HepG2 (cell line): ENCODE measurements around the gene SGSM1. TPM values are rescaled to one million over a fixed set of nuclear protein-coding genes. Genes with fewer than 3 reads are reported as not detected.

Source experiments
- DNMT1 ChIP-seq: sonication (generic); formaldehyde crosslinking; IDR thresholded peaks from 2 replicates; pipeline ENCODE4 v1.5.1; 2020; ENCODE audit warnings: mild to moderate bottlenecking, missing genetic modification reagents
- GFI1 ChIP-seq: sonication (generic); formaldehyde crosslinking; IDR thresholded peaks from 2 replicates; pipeline ENCODE4 v1.5.0; 2020; ENCODE audit warnings: missing genetic modification reagents, mild to moderate bottlenecking, borderline replicate concordance
- KIAA2018 ChIP-seq: sonication (generic); formaldehyde crosslinking; IDR thresholded peaks from 2 replicates; pipeline ENCODE4 v1.5.0; 2020; ENCODE audit warnings: mild to moderate bottlenecking, missing genetic modification reagents, borderline replicate concordance
- ZFP36 ChIP-seq: fragments of 150-350 bp; IDR thresholded peaks from 2 replicates; pipeline ENCODE4 v1.6.1; 2018; ENCODE audit warnings: borderline replicate concordance, low read length, low read depth; ENCODE audit not compliant: partially characterized antibody
- ZNF383 ChIP-seq: sonication (generic); formaldehyde crosslinking; IDR thresholded peaks from 2 replicates; pipeline ENCODE4 v1.4.0; 2020; ENCODE audit warnings: missing genetic modification reagents, mild to moderate bottlenecking, borderline replicate concordance
- ZNF557 ChIP-seq: sonication (generic); formaldehyde crosslinking; IDR thresholded peaks from 2 replicates; pipeline ENCODE4 v1.4.0; 2020; ENCODE audit warnings: missing genetic modification reagents
- polyA plus RNA-seq, 8 experiments: library from polyadenylated mRNA; depleted of rRNA in 3 of 8; stranded (reverse) in 7 of 8; unstranded in 1 of 8; fragments of >200 nt; fragmentation: Illumina TruSeq in 4 of 8; extraction: Trizol in 4 of 8; gene quantifications; 2 replicates each; pipeline versions ENCODE4 v1.2.1 to v1.2.3, GENCODE V29; 2011 to 2016; ENCODE audit warnings: low read depth in 4 of 8, missing spikeins in 1 of 8, mixed read lengths in 1 of 8; ENCODE audit not compliant: insufficient read depth in 1 of 8
- total RNA-seq, 5 experiments: library from RNA; depleted of rRNA; stranded (reverse); fragments of >200 nt; fragmentation: Illumina TruSeq; extraction: Trizol; gene quantifications; 2 replicates each; pipeline ENCODE4 v1.2.3, GENCODE V29; 2016; ENCODE audit warnings: low read depth in 1 of 5
- TF ChIP-seq, protein P1 (sequence below): sonication (generic); formaldehyde crosslinking; IDR thresholded peaks from 2 replicates; pipeline ENCODE4 v1.5.0; 2020; ENCODE audit warnings: missing genetic modification reagents

The SGSM1 gene
- total and polyA plus RNA-seq, 2 of the 13 experiments (the other 11 are each of a cell fraction or from before 2014, with no cell fraction given), result 0.07 TPM; not detected in 1

DNA sequence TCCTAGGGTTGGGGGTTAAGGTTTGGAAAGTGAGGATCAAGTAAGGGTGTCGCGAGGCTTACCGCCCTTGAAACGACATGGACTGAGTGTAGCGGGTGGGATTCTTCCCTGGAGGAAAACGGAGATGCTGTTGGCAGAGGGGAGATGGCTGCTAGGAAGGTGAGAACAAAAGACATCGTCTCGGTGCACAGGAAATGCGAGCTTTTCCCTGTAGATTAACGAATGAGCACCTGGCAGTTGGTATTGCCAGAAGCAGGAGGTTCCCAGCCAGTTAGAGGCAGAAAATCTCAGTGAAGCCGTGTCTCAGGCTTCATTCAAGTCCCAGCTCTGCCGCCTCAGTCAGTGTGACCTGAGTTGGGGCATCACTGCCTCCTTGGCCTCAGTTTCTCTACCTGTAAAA is 141.9 kb downstream of the SGSM1 start (continued):
- TF ChIP-seq DNMT1 (no peak), ZFP36 (no peak), KIAA2018 (no peak), ZNF557 (CRISPR knock-in tag) (no peak), GFI1 (CRISPR knock-in tag) (no peak), ZNF383 (CRISPR knock-in tag) (no peak)
- TF ChIP-seq, protein P1, sequence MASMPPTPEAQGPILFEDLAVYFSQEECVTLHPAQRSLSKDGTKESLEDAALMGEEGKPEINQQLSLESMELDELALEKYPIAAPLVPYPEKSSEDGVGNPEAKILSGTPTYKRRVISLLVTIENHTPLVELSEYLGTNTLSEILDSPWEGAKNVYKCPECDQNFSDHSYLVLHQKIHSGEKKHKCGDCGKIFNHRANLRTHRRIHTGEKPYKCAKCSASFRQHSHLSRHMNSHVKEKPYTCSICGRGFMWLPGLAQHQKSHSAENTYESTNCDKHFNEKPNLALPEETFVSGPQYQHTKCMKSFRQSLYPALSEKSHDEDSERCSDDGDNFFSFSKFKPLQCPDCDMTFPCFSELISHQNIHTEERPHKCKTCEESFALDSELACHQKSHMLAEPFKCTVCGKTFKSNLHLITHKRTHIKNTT, result no peak
- TF ChIP-seq, all 625 proteins: peak for 0
